ENCODE measurements around the gene DDX1. TPM values are rescaled to one million over a fixed set of nuclear protein-coding genes. Genes with fewer than 3 reads are reported as not detected.
A peak's percentile ranks its signal among the peaks of the same experiment; 100 is the strongest.

Gene DDX1
- polyA plus RNA-seq, 2 donors, result 40.8 to 70.0 TPM

DNA sequence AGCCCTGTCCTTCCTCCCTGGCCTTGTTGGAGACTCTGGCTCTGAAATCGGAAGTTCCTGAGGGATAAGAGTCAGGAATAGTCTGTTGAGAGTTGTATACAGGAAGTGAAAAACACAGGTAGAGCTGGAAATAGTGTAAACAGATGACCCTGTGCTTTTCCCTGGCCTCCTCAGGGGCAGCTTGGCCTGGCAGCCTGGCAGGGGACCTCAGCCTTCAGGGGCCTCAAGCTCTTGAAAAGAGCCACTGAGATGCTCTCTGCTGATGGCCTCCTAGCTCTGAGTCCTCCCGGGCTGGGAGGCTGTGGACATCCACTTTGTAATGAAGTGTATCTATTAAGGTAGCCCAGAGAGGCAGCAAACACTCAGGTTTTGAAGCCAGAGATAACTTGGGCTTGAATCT is 79.3 kb downstream of the DDX1 start:
- no peak overlapping the region for H3K4me3 ChIP-seq (ENCODE audit: low read depth in 1 of 2, low read length in 2 of 2)
- 75 to 83% methylated on average over 2 of the region's 2 CpGs for WGBS, 2 donors
- H3K36me3 ChIP-seq (ENCODE audit: control insufficient read depth in 2 of 2, insufficient read depth in 2 of 2, low read length in 1 of 2), result no peaks in the 10 kb centered on the region
- H3K27me3 ChIP-seq (ENCODE audit: control insufficient read depth in 1 of 2, insufficient read depth in 2 of 2, low read length in 2 of 2), result no peaks in the 10 kb centered on the region
- no peaks in the 10 kb centered on the region for H3K9me3 ChIP-seq (ENCODE audit: control insufficient read depth in 2 of 2, insufficient read depth in 1 of 2, low read depth in 1 of 2, low read length in 1 of 2)
- H3K4me1 ChIP-seq (ENCODE audit: control insufficient read depth in 2 of 2, insufficient read depth in 2 of 2, low read length in 1 of 2), result peaks cover 0 to 10% of the 10 kb centered on the region in 2 donors
- no peak overlapping the region for H3K27ac ChIP-seq (ENCODE audit: low read depth in 2 of 2, low read length in 1 of 2)

DNA sequence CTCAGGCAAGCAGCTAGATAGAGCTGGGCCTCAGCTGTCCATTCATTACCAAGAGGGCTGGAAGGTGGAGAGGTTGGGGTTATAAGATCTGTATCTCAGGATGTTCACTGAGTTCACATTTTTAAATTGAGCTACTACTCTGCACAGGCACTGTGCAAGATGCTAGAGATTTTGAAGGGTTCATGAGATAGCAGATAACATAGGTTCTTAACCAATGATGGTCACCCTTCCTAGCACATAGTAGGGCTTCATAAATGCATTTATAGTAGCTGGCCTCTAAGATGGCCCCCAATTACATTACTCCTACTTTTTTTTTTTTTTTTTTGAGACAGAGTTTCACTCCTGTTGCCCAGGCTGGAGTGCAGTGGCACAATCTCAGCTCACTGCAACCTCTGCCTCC is 79.7 kb downstream of the DDX1 start:
- no peaks in the 10 kb centered on the region for H3K9me3 ChIP-seq (ENCODE audit: control insufficient read depth in 2 of 2, insufficient read depth in 1 of 2, low read depth in 1 of 2, low read length in 1 of 2)
- no peak overlapping the region for H3K4me3 ChIP-seq (ENCODE audit: low read depth in 1 of 2, low read length in 2 of 2)
- no peaks in the 10 kb centered on the region for H3K36me3 ChIP-seq (ENCODE audit: control insufficient read depth in 2 of 2, insufficient read depth in 2 of 2, low read length in 1 of 2)
- no peaks in the 10 kb centered on the region for H3K27me3 ChIP-seq (ENCODE audit: control insufficient read depth in 1 of 2, insufficient read depth in 2 of 2, low read length in 2 of 2)
- no peak overlapping the region for H3K27ac ChIP-seq (ENCODE audit: low read depth in 2 of 2, low read length in 1 of 2)
- H3K4me1 ChIP-seq (ENCODE audit: control insufficient read depth in 2 of 2, insufficient read depth in 2 of 2, low read length in 1 of 2), result peaks cover 0 to 10% of the 10 kb centered on the region in 2 donors

DNA sequence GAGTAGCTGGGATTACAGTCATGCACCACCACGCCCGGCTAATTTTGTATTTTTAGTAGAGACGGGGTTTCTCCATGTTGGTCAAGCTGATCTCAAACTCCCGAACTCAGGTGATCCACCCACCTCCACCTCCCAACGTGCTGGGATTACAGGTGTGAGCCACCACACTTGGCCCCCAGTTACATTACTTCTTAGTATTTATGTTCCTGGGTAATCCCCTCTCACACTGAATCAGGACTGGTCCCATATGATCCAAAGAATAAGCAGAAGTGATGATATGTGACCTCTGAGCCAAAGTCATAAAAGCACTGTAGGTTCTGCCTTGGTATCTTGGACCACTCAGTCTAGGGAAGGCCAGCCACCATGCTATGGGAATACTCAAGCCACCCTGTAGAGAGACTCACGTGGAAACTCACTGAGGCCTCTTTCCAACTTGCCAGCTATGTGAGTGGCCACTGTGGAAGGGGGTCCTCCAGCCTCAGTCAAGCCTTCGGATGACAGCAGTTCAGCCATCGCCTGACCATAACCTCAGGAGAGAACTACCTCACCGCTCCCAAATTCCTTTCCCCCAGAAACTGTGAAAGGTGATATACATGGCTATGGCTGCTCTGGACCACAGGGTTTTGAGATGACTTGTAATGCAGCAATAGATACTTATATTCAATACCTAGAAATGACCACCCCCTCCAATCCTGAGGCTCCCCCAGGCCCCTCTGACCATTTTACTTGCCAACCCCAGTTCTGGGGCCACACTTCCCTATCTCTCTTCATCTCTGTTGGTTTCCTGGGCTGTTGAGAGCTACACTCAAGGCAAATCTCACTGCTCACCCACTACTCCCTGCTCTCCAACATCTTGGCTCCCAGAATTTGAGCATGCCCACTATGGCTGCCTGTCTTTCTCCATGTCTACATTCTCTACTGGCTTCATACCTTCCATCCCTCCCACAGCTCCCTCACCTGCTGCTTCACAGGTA is 80.5 kb downstream of the DDX1 start:
- H3K9me3 ChIP-seq (ENCODE audit: control insufficient read depth in 2 of 2, insufficient read depth in 1 of 2, low read depth in 1 of 2, low read length in 1 of 2), result no peaks in the 10 kb centered on the region
- H3K36me3 ChIP-seq (ENCODE audit: control insufficient read depth in 2 of 2, insufficient read depth in 2 of 2, low read length in 1 of 2), result no peaks in the 10 kb centered on the region
- H3K4me1 ChIP-seq (ENCODE audit: control insufficient read depth in 2 of 2, insufficient read depth in 2 of 2, low read length in 1 of 2), result peaks cover 0 to 10% of the 10 kb centered on the region in 2 donors
- no peak overlapping the region for H3K27ac ChIP-seq (ENCODE audit: low read depth in 2 of 2, low read length in 1 of 2)
- no peak overlapping the region for H3K4me3 ChIP-seq (ENCODE audit: low read depth in 1 of 2, low read length in 2 of 2)
- WGBS, 2 donors, result 93 to 94% methylated on average over 9 of the region's 9 CpGs
- H3K27me3 ChIP-seq (ENCODE audit: control insufficient read depth in 1 of 2, insufficient read depth in 2 of 2, low read length in 2 of 2), result no peaks in the 10 kb centered on the region

DNA sequence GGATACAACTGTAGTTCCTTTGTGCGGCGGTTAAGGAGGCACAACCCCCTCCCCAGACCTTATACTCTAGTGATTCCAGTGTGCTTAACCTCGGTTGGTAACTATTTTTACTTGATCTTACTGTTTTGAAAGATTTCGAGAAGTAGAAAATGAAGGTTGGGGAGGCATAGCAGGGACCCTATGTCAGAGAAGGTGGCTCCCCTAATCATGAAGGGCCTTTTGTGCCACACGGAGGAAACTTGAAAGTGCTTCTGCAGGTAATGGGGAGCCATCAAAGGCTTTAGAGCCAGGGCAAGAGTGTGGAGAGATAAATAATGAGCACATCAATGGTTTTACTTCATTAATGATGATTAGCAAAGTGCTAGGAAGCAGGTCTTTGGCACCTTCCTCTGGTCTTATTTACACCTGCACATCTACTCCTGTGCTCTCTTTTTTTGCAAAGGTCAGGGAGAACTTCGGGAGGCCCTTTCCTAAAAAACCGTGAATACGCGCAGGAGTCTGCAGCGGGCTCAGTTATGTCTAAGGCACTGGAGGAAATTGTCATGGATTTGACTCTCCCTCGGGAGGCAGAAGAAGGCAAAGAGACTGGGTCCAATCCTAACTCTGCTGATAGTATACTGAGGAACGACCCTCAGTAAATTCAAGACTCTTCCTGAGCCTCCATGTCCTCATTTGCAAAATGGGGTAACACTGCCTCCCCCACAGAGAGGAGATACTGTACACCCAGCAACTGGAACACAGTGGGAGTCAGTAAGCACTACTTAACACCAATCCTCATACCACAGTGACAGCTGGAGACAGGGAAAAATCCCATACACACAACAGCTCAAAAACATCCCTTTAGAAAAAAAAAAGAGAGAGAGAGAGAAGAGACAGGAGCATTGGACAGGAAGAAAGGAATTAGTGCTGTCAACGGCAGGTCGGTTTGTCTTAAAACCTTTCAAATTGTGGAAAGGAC is 81.6 kb downstream of the DDX1 start:
- H3K27me3 ChIP-seq (ENCODE audit: control insufficient read depth in 1 of 2, insufficient read depth in 2 of 2, low read length in 2 of 2), result no peaks in the 10 kb centered on the region
- no peaks in the 10 kb centered on the region for H3K36me3 ChIP-seq (ENCODE audit: control insufficient read depth in 2 of 2, insufficient read depth in 2 of 2, low read length in 1 of 2)
- 79 to 81% methylated on average over 14 of the region's 14 CpGs for WGBS, 2 donors
- no peaks in the 10 kb centered on the region for H3K9me3 ChIP-seq (ENCODE audit: control insufficient read depth in 2 of 2, insufficient read depth in 1 of 2, low read depth in 1 of 2, low read length in 1 of 2)
- peaks cover 0 to 10% of the 10 kb centered on the region in 2 donors for H3K4me1 ChIP-seq (ENCODE audit: control insufficient read depth in 2 of 2, insufficient read depth in 2 of 2, low read length in 1 of 2)
- no peak overlapping the region for H3K4me3 ChIP-seq (ENCODE audit: low read depth in 1 of 2, low read length in 2 of 2)
- no peak overlapping the region for H3K27ac ChIP-seq (ENCODE audit: low read depth in 2 of 2, low read length in 1 of 2)

DNA sequence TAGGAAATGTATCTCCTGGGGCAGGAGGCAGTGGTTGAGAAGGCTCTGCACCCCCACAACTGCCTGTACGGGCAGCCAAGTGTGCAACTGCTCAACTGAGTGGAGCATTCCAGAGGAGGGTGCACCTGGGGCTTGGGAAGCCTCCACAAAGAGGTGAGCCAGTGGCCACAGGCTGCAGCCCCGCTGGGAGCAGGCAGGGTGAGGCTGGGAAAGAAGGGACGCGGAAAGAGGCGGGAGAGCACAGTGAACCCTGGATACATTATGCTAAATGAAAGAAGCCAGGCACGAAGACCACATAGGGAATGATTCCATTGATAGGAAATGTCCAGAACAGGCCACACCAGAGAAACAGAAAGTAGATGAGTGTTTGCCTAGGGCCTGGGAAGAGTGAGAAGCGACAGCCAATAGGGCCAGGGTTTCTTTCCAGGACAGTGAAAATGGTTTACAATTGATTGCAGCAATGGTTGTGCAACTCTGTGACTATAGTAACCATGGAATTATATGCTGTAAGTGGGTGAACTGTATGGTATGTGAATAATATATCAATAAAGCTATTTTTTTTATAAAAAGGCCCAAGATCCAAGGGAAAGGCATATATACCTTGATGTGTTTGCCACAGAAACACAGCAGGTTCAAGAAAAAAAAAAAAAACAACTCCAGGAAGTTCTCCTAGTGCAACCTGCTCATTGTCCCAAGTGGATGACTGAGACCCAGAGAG is 82.4 kb downstream of the DDX1 start:
- H3K4me3 ChIP-seq (ENCODE audit: low read depth in 1 of 2, low read length in 2 of 2), result no peak overlapping the region

DNA sequence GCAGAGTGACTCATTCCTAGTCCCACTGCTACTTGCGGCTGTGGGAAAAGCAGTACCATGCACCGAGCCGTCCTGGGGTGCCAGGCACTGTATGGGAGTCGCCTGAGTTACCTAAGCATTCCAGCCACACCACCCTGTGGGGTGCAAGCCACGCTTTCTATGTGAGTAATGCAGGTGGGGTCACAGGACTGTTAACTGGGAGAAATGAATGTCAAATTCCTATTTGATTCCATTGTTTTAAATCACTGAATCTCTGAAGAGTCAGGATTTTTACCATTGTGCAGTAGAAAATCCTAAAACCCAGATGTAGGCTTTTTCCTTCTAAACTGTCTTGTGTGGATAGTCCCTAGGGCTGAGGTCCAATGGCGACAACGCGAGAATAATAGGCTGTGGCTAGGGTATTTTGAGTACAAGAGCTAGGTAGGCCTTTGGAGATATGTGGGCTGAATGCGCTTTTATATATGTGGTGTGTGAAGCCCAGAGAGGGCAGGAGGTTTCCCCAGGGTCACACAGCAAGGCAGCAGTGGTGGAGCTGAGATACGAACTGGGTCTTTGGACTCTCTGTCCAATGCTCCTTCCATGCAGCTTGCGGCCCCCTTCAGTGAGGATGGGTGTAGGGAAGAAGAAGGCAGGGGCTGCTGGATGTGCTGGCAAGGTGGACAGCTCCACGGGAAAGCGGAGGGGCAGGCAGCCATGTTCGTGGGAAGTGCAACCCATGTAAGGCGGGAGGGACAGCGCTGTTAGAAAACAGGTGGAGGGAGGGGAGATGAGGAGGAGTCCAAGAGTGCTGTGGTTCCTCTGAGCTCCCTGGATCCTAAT is 83.2 kb downstream of the DDX1 start:
- Histone ChIP-seq H3K27ac (ENCODE audit: low read depth in 2 of 2, low read length in 1 of 2) (peak overlapping the region in 1 of 2 donors; percentile 40), H3K4me1 (ENCODE audit: control insufficient read depth in 2 of 2, insufficient read depth in 2 of 2, low read length in 1 of 2) (peaks cover 0 to 10% of the 10 kb centered on the region in 2 donors), H3K9me3 (ENCODE audit: control insufficient read depth in 2 of 2, insufficient read depth in 1 of 2, low read depth in 1 of 2, low read length in 1 of 2) (no peaks in the 10 kb centered on the region), H3K27me3 (ENCODE audit: control insufficient read depth in 1 of 2, insufficient read depth in 2 of 2, low read length in 2 of 2) (no peaks in the 10 kb centered on the region), H3K4me3 (ENCODE audit: low read depth in 1 of 2, low read length in 2 of 2) (no peak overlapping the region), H3K36me3 (ENCODE audit: control insufficient read depth in 2 of 2, insufficient read depth in 2 of 2, low read length in 1 of 2) (no peaks in the 10 kb centered on the region)
- WGBS, 2 donors, result 82 to 86% methylated on average over 16 of the region's 16 CpGs

More for the DNA sequence above, 82.4 kb downstream of the DDX1 start:
- no peaks in the 10 kb centered on the region for H3K27me3 ChIP-seq (ENCODE audit: control insufficient read depth in 1 of 2, insufficient read depth in 2 of 2, low read length in 2 of 2)
- H3K4me1 ChIP-seq (ENCODE audit: control insufficient read depth in 2 of 2, insufficient read depth in 2 of 2, low read length in 1 of 2), result peaks cover 0 to 10% of the 10 kb centered on the region in 2 donors
- H3K36me3 ChIP-seq (ENCODE audit: control insufficient read depth in 2 of 2, insufficient read depth in 2 of 2, low read length in 1 of 2), result no peaks in the 10 kb centered on the region
- no peak overlapping the region for H3K27ac ChIP-seq (ENCODE audit: low read depth in 2 of 2, low read length in 1 of 2)
- H3K9me3 ChIP-seq (ENCODE audit: control insufficient read depth in 2 of 2, insufficient read depth in 1 of 2, low read depth in 1 of 2, low read length in 1 of 2), result no peaks in the 10 kb centered on the region
- 43 to 54% methylated on average over 7 of the region's 7 CpGs for WGBS, 2 donors

DNA sequence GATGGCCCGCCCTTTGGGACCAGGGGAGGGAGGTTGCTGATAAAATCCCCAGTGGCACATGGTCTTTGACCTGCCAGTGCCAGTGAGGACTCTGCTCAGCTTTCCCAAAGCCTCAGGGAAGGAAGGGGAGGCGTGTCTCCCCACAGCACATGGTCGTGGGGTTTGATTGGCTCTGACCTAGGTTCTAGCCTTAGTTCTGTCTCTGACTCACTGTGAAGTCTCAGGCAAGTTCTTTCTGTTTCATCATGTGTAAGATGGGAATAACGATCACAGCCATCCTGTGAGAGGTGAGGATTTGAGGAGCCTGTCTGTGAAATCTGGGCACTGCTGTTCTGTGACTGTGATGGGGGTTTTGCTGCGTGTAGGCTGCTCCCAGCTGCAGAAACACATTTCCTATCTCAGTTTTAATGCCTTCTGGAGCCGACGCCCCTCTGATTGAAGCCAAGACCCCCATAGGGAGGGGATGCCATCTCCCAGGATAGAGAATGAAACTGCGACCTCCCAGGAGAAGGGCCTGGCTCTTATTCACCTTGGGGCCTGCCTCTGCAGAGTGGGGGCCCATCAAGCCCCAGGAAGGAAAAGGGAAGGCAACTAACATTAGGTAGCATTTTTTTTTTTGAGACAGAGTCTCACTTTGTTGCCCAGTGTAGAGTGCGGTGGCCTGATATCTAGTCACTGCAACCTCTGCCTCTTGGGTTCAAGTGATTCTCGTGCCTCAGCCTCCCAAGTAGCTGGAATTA is 84.0 kb downstream of the DDX1 start:
- no peak overlapping the region for H3K4me3 ChIP-seq (ENCODE audit: low read depth in 1 of 2, low read length in 2 of 2)
- H3K27me3 ChIP-seq (ENCODE audit: control insufficient read depth in 1 of 2, insufficient read depth in 2 of 2, low read length in 2 of 2), result no peaks in the 10 kb centered on the region
- no peak overlapping the region for H3K27ac ChIP-seq (ENCODE audit: low read depth in 2 of 2, low read length in 1 of 2)
- no peaks in the 10 kb centered on the region for H3K9me3 ChIP-seq (ENCODE audit: control insufficient read depth in 2 of 2, insufficient read depth in 1 of 2, low read depth in 1 of 2, low read length in 1 of 2)
- no peaks in the 10 kb centered on the region for H3K36me3 ChIP-seq (ENCODE audit: control insufficient read depth in 2 of 2, insufficient read depth in 2 of 2, low read length in 1 of 2)
- peaks cover 0 to 10% of the 10 kb centered on the region in 2 donors for H3K4me1 ChIP-seq (ENCODE audit: control insufficient read depth in 2 of 2, insufficient read depth in 2 of 2, low read length in 1 of 2)
- WGBS, 2 donors, result 70% methylated on average over 10 of the region's 10 CpGs

DNA sequence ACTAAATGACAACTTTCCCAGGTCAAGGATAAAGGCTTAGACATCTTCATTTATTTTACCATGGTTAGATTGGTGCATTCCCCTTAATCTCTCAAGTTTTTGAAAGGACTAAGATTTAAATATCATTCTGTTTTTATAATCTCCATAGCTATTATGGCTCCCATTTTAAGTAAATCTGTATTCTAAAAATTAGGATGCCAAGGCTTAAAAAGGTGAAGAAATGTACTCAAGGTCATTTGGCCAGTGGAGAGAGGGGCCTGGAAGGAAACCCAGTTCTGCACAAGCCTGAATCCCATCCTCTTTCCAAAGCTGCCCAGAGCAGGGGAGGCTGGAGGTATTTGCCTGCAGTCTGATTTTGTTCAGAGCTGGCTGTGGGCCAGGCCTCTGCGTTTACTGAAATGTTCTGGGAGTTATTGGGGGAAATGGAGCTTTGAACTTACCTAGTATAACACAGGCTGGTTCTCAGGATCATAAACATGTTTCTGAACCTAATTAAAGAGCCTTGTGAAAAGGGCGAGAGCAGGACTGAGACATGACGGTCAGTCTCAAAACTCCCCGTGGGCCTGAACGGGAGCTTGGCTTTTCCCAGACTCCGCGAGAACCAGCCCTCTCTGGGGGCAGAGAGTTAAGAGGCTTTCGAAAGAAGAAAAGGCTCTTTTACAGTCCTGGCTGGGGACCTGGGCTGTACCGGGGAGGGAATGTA is 85.6 kb downstream of the DDX1 start:
- H3K4me3 ChIP-seq (ENCODE audit: low read depth in 1 of 2, low read length in 2 of 2), result no peak overlapping the region
- 63 to 73% methylated on average over 9 of the region's 9 CpGs for WGBS, 2 donors
- H3K27me3 ChIP-seq (ENCODE audit: control insufficient read depth in 1 of 2, insufficient read depth in 2 of 2, low read length in 2 of 2), result no peaks in the 10 kb centered on the region
- peaks cover 0 to 10% of the 10 kb centered on the region in 2 donors for H3K4me1 ChIP-seq (ENCODE audit: control insufficient read depth in 2 of 2, insufficient read depth in 2 of 2, low read length in 1 of 2)
- no peak overlapping the region for H3K27ac ChIP-seq (ENCODE audit: low read depth in 2 of 2, low read length in 1 of 2)
- H3K9me3 ChIP-seq (ENCODE audit: control insufficient read depth in 2 of 2, insufficient read depth in 1 of 2, low read depth in 1 of 2, low read length in 1 of 2), result no peaks in the 10 kb centered on the region
- no peaks in the 10 kb centered on the region for H3K36me3 ChIP-seq (ENCODE audit: control insufficient read depth in 2 of 2, insufficient read depth in 2 of 2, low read length in 1 of 2)
